Fibroblast of villous mesenchyme (primary cell): Measurements from ENCODE around the gene CAMKMT. TPM values are rescaled to one million over a fixed set of nuclear protein-coding genes. Genes with fewer than 3 reads are reported as not detected.

Source experiments
- DNase-seq: peaks from one replicate; pipeline ENCODE4 v3.0.0-alpha.2; 2010; ENCODE audit warnings: low read depth
- H3K4me3 ChIP-seq: 2 replicates; pipeline ENCODE4 v1.5.1; 2011; ENCODE audit warnings: low read depth, mild to moderate bottlenecking, low read length
- CTCF ChIP-seq: IDR thresholded peaks from 2 replicates; pipeline ENCODE4 v1.5.1; 2012; ENCODE audit warnings: low read depth, mild to moderate bottlenecking, low read length; ENCODE audit not compliant: insufficient read depth
- total RNA-seq: library from RNA; depleted of rRNA; stranded (reverse); fragments of >200 nt; gene quantifications from 2 replicates; pipeline ENCODE4 v1.2.3, GENCODE V29; 2012

Gene CAMKMT
- total RNA-seq, 1 donor: 9.9 TPM

GRCh38 chr2:44801841-44802776 lies 440.4 kb downstream of the CAMKMT start:
- no peak for DNase-seq
- no peak for TF ChIP-seq CTCF
- H3K4me3 ChIP-seq: no peak overlapping the region

- no peak for TF ChIP-seq CTCF
- no peak for DNase-seq
- H3K4me3 ChIP-seq: no peak overlapping the region
Measured at GRCh38 chr2:44802777-44803424, 441.2 kb downstream of the CAMKMT start.

GRCh38 chr2:44804406-44805265 lies 442.9 kb downstream of the CAMKMT start:
- no peak for DNase-seq
- no peak for TF ChIP-seq CTCF
- H3K4me3 ChIP-seq: no peak overlapping the region

GRCh38 chr2:44805401-44806235 lies 443.9 kb downstream of the CAMKMT start:
- no peak overlapping the region for H3K4me3 ChIP-seq
- no peak for TF ChIP-seq CTCF
- DNase-seq: no peak

- TF ChIP-seq CTCF: no peak
- no peak for DNase-seq
Measured at GRCh38 chr2:44807201-44808025, 445.7 kb downstream of the CAMKMT start.

More at GRCh38 chr2:44807201-44808025, 445.7 kb downstream of the CAMKMT start:
- H3K4me3 ChIP-seq: no peak overlapping the region
